HG02571 (cell line): ENCODE results near the gene RAC3.
"Not testable (repeated sequence)": the region's sequence is repeated elsewhere in the genome, so short reads cannot be mapped to it uniquely, and the experiment has no call there.

Source experiments
- ATAC-seq: cut with Tn5 transposase; IDR thresholded peaks from one replicate; pipeline ENCODE4 v1.9.1; 2021; ENCODE audit warnings: mild to moderate bottlenecking, moderate library complexity; ENCODE audit not compliant: unreplicated experiment

The RAC3 gene

GRCh38 chr17:82037889-82038195 is 6.4 kb downstream of the RAC3 start:
- ATAC-seq = no peak

DNA sequence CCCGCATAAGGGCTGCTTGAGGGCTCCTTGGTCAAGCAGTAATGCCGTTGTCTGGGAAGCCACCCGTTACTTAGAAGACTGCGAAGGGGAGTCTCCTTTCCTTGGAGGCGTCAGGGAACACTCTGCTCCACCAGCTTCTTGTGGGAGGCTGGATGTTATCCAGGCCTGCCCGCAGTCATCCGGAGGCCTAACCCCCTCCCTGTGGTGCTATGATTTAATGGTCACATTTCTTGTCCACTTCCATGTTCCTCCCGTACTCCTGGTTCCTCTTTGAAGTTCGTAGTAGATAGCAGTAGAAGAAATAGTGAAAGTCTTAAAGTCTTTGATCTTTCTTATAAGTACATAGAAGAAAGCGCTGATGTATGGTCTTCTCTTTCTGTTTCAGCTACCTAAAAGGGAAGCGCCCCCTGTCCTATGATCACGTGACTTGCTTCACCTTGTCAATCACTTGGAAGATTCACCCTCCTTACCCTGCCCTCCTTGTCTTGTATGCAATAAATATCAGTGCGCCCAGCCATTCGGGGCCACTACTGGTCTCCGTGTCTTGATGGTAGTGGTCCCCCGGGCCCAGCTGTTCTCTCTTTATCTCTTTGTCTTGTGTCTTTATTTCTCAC is 7.4 kb downstream of the RAC3 start:
- not testable (repeated sequence) for ATAC-seq

GRCh38 chr17:82039695-82040299 is 8.3 kb downstream of the RAC3 start:
- no peak for ATAC-seq

- ATAC-seq = no peak
Observed at GRCh38 chr17:82041144-82041814, 9.8 kb downstream of the RAC3 start.

DNA sequence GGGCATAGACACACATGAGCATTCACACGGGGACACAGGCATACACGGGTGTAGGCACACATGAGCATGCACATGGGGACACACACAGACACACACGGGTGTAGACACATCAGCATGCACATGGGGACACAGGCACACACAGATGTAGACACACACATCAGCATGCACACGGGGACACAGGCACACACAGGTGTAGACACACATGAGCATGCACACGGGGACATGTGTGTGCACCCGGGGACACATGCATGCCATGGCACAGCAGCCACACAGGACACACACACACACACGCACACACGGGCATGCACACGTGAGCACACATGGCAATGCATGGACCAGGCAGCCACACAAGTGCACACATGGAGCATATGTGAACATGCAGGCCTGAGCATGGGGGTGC is 11.2 kb downstream of the RAC3 start:
- ATAC-seq = no peak

DNA sequence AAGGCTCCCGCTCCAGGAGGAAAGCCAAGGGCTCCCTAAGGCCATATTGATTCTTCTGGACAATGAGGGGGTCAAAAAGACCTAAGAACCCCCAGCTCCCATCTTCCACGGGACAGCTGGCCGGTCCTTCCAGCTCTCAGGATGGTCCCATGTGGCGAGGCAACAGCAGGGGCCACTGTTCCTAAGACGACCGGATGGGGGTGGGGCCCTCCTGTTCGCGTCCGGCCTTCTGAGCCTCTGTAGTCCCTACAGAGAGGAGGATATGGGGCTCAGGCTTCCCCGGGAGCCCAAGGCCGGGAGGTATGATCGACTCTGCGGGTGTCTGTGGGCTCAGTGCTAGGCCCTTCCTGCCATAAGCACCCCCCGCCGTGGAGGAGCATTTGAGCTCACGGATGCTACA is 12.0 kb downstream of the RAC3 start:
- no peak for ATAC-seq

GRCh38 chr17:82045936-82046484 is 14.5 kb downstream of the RAC3 start:
- no peak for ATAC-seq

- no peak for ATAC-seq
Observed at GRCh38 chr17:82046903-82047302, 15.4 kb downstream of the RAC3 start.

GRCh38 chr17:82047379-82047778 is 15.9 kb downstream of the RAC3 start:
- no peak for ATAC-seq

DNA sequence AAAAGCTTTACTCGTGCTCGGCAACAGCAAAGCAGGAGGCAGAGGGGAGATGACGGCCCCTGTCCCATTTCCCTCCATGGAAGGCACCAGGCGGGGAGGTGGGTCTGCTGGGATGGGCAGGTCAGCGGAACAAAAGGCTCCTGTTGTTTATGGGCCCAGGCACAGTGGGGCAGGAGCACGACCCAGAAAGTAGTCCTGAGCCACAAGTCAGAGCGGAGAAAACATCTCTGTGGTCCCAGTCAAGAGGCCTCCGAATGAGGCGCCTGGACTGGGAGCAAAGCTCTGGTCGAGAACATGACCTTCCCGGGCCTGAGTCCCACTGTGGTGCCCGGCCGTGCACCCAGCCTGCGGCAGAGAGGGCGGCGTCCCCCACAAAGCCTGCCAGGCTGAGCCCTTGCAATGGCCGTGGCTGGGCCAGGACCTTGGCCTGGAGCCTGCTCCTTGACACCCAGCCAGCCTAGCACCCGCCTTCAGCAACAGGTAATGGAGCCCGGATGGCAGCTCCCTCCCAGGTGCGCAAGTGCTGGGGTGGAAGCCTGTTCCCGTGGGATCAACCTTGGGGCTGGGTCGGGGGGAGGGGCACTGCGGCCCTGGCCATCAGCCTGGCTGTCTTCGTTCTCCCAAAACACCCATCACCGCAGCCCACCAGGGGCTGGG is 16.6 kb downstream of the RAC3 start:
- ATAC-seq = no peak

DNA sequence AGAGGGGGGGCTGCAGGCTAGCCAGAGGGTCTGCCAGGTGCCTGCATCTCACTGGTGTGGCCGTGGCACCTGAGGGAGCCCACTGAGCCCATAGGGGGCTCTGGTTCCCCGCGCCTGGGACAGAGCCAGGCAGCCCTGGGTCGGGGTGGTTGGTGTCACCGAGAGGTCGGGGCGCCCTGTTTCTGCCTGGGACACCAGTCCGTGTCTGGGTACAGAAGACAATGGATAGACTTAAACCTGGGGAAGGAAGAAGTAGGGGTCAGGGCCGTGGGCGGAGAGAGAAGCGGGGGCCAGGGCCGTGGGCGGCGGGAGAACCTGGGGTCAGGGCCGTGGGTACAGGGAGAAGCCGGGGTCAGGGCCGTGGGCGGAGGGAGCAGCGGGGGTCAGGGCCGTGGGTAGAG is 17.1 kb downstream of the RAC3 start:
- ATAC-seq = no peak

- no peak for ATAC-seq
Observed at GRCh38 chr17:82049106-82049505, 17.6 kb downstream of the RAC3 start.

DNA sequence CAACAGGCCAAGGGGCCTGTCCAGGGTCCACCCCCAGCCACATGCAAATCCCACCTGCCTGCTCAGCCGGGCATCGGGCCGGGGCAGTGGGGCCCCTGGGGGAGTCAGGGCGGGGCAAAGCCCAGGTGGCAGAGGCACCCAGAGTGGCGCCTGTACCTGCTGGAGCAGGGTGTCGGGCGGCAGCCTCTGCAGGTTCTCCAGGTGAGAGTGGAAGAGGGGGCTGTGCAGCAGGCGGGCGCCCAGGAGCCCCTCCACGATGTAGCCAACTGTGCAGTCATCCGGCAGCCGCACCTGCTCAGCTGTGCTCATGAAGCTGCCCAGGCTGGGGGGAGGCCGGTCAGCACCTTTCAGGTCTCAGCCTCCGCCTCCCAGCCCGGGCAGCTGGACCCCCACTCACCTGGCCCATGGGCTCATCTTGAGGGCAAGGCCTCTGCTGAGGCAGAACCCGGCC is 18.1 kb downstream of the RAC3 start:
- no peak for ATAC-seq

- ATAC-seq = no peak
Observed at GRCh38 chr17:82050152-82050760, 18.8 kb downstream of the RAC3 start.

GRCh38 chr17:82050761-82051641 is 19.5 kb downstream of the RAC3 start:
- ATAC-seq = no peak

- ATAC-seq = no peak
Observed at GRCh38 chr17:82051776-82052637, 20.5 kb downstream of the RAC3 start, which contains the start of the genes GPS1 and RFNG. Gene GPS1 (plus strand): TSS chr17:82051898. CDS start chr17:82051932, 34 bp downstream. Gene RFNG (minus strand): TSS chr17:82051811. CDS start chr17:82051766, 45 bp downstream.

- no peak for ATAC-seq
Observed at GRCh38 chr17:82052638-82053059, 21.2 kb downstream of the RAC3 start.

GRCh38 chr17:82053130-82053529 is 21.7 kb downstream of the RAC3 start:
- no peak for ATAC-seq
